Brain microvascular endothelial cell (primary cell): ENCODE measurements around the gene HK2.

Experiments used
- DNase-seq: peaks from one replicate; pipeline ENCODE4 v3.0.0-alpha.2; 2020
- H3K27ac ChIP-seq: fragments of 250-450 bp; sonication (Bioruptor Pico); 2 replicates; pipeline ENCODE4 v1.5.1; 2020; ENCODE audit warnings: mild to moderate bottlenecking, moderate library complexity
- H3K27me3 ChIP-seq: fragments of 250-450 bp; sonication (Bioruptor Pico); replicated peaks from 2 replicates; pipeline ENCODE4 v1.5.1; 2020; ENCODE audit warnings: mild to moderate bottlenecking
- H3K36me3 ChIP-seq: fragments of 250-450 bp; sonication (Bioruptor Pico); replicated peaks from 2 replicates; pipeline ENCODE4 v1.5.1; 2020; ENCODE audit warnings: mild to moderate bottlenecking
- H3K4me3 ChIP-seq: 2 replicates; pipeline ENCODE4 v1.5.1; 2011; ENCODE audit warnings: low read depth, mild to moderate bottlenecking, control low read depth, low read length, moderate library complexity
- in situ Hi-C: cut with HindIII; loops from 2 replicates; pipeline ENCODE4 v1.10.0; 2017; ENCODE audit warnings: low sequenced_read_pairs, low pct_ligation_motif_present
- TF ChIP-seq, protein P1 (sequence below): IDR thresholded peaks from 2 replicates; pipeline ENCODE4 v1.5.1; 2011; ENCODE audit warnings: low read depth, mild to moderate bottlenecking, moderate library complexity, low read length, control low read depth, inconsistent platforms; ENCODE audit errors: missing control alignments

Gene HK2

DNA sequence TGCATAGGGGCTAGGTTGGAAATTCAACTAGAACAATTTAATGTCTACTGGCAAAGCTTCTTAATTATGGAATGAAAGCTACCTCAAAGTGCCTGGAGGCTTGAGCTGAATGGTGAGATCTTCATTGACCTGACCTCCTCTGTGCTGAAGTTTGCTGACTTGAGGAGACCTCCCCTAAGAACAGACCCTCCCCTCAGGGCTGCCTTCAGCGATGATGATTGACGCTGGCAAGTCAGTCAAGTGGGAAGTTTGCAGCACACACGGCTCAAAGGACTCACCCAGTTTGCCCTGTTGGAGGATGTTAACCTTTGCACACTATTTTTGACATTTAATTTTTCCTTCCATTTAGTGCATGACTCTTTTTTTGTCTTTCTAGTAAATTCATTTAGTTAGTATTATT is 107.4 kb downstream of the HK2 start:
- H3K27ac ChIP-seq, result no peak overlapping the region
- H3K36me3 ChIP-seq, result no peaks in the 10 kb centered on the region
- no peaks in the 10 kb centered on the region for H3K27me3 ChIP-seq
- no peak for DNase-seq
- in situ Hi-C loops, result no loop called here
- H3K4me3 ChIP-seq, result no peak overlapping the region
- TF ChIP-seq, protein P1, sequence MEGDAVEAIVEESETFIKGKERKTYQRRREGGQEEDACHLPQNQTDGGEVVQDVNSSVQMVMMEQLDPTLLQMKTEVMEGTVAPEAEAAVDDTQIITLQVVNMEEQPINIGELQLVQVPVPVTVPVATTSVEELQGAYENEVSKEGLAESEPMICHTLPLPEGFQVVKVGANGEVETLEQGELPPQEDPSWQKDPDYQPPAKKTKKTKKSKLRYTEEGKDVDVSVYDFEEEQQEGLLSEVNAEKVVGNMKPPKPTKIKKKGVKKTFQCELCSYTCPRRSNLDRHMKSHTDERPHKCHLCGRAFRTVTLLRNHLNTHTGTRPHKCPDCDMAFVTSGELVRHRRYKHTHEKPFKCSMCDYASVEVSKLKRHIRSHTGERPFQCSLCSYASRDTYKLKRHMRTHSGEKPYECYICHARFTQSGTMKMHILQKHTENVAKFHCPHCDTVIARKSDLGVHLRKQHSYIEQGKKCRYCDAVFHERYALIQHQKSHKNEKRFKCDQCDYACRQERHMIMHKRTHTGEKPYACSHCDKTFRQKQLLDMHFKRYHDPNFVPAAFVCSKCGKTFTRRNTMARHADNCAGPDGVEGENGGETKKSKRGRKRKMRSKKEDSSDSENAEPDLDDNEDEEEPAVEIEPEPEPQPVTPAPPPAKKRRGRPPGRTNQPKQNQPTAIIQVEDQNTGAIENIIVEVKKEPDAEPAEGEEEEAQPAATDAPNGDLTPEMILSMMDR, result no peak

DNA sequence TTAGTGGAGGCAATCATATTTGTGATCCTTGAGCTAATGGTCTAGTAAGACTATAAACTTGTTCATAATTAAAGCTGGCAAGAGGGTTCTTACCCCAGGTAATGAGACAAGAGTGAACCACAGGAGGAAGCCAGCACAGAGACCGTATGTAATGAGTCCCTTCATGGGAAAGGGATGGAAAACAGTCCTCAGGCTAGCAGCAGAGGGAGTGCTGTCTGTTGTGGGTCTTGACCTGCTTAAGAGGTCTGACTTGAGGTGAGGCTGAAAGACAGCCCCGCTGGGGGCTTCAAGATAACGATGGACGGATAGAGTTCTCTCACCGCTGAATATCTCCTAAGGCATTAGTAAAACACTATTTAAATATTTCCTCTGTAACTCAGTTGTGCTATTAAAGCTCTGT is 108.3 kb downstream of the HK2 start:
- H3K27me3 ChIP-seq, result no peaks in the 10 kb centered on the region
- H3K27ac ChIP-seq, result no peak overlapping the region
- no peak overlapping the region for H3K4me3 ChIP-seq
- TF ChIP-seq, protein P1, result no peak
- no peak for DNase-seq
- in situ Hi-C loops, result no loop called here
- H3K36me3 ChIP-seq, result no peaks in the 10 kb centered on the region
